ENCODE measurements around the gene OMA1.

DNA sequence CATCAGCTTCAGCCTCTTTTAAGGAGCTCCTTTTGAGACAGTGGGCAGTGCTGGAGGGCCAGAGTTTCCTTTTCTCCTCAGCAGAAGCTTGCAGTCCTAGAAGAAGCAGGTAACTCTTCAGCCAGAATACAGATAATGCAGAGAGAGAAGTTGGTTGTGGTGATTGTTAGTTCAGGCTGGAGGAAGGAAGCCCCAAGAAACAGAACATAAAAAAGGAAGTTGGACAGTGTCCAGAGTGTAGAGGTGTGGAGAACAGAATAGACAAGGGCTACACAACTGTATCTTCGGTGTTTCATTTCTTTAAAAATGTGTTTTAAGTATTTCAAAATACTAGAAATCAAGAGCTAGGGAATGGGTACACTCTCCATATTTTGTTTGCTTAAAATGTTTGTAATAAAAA lies 37.0 kb upstream of the OMA1 start:
- TF ChIP-seq, protein P1, sequence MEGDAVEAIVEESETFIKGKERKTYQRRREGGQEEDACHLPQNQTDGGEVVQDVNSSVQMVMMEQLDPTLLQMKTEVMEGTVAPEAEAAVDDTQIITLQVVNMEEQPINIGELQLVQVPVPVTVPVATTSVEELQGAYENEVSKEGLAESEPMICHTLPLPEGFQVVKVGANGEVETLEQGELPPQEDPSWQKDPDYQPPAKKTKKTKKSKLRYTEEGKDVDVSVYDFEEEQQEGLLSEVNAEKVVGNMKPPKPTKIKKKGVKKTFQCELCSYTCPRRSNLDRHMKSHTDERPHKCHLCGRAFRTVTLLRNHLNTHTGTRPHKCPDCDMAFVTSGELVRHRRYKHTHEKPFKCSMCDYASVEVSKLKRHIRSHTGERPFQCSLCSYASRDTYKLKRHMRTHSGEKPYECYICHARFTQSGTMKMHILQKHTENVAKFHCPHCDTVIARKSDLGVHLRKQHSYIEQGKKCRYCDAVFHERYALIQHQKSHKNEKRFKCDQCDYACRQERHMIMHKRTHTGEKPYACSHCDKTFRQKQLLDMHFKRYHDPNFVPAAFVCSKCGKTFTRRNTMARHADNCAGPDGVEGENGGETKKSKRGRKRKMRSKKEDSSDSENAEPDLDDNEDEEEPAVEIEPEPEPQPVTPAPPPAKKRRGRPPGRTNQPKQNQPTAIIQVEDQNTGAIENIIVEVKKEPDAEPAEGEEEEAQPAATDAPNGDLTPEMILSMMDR (conservative IDR thresholded peaks at IDR 0.05 in 1 of 2, IDR thresholded peaks at IDR 0.05 in 1 of 2; ENCODE audit: extremely low read depth in 1 of 2, insufficient read depth in 1 of 2, low read depth in 1 of 2, low read length in 2 of 2): no peak
- no peak for TF ChIP-seq EZH2 (IDR thresholded peaks at IDR 0.05; ENCODE audit: borderline replicate concordance, low read length)

Measured in mammary epithelial cell (primary cell).